ENCODE measurements around the gene BCL7A. TPM values are rescaled to one million over a fixed set of nuclear protein-coding genes. Genes with fewer than 3 reads are reported as not detected.
A peak's percentile ranks its signal among the peaks of the same experiment; 100 is the strongest.

Gene BCL7A
- polyA plus RNA-seq, 3 donors = 0.34 to 0.79 (median 0.56) TPM

DNA sequence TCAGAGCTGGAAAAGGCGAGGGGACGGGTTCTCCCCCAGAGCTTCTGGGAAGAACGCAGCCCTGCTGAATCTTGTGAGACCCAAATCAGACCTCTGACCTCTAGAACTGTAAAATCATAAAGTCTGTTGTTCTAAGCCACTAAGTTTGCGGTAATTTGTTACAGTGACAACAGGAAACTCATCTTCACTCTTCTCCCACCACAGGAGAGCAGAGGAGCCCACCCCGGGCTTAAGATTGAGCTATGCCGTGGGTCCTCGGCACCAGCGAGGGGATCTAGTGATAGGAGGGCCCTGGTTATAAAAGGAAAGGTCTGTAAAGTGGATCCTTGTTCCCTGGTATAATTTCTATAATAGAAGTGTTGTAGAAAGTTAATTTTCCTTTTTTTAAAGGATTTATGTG, 64.4 kb downstream of the BCL7A start:
- Mint-ChIP-seq H3K27me3 (ENCODE audit: low read depth in 3 of 3) (peaks cover 0 to 1% (median 1%) of the 10 kb centered on the region in 3 donors), H3K4me3 (no peak overlapping the region), H3K27ac (peak overlapping the region in 1 of 7 donors; percentile 32), H3K36me3 (peaks cover 40 to 64% of the 10 kb centered on the region in 2 donors), H3K4me1 (peaks cover 65% of the 10 kb centered on the region), H3K9me3 (peaks cover 0 to 2% (median 0%) of the 10 kb centered on the region in 7 donors)
- H4K20me1 ChIP-seq (ENCODE audit: insufficient read depth, low read length) = peaks cover 100% of the 10 kb centered on the region
- no peak overlapping the region for H3K27ac ChIP-seq (ENCODE audit: low read depth in 1 of 2, low read length in 2 of 2)
- no peak overlapping the region for H3K4me3 ChIP-seq (replicated peaks in 1 of 3; ENCODE audit: low read depth in 2 of 3, low read length in 3 of 3)
- DNase-seq = no peak
- H3K36me3 ChIP-seq (replicated peaks in 1 of 2; ENCODE audit: control insufficient read depth in 1 of 2, insufficient read depth in 2 of 2, low read length in 2 of 2) = peaks cover 22 to 69% of the 10 kb centered on the region in 2 donors
- no peak for TF ChIP-seq CTCF (IDR thresholded peaks at IDR 0.05)
- peaks cover 100% of the 10 kb centered on the region for H3K79me2 ChIP-seq (ENCODE audit: insufficient read depth, low read length)
- no peaks in the 10 kb centered on the region for H3K27me3 ChIP-seq (ENCODE audit: control insufficient read depth in 2 of 2, insufficient read depth in 2 of 2, low read length in 2 of 2)
- intact Hi-C loops (cut with micrococcal nuclease) = loop anchor here in 1 of 2 donors (10.0 kb wide), 1 partner anchor 291 kb away; the partner anchor contains the start of gene RHOF
- no peak overlapping the region for H3K9ac ChIP-seq (ENCODE audit: insufficient read depth, low read length, poor library complexity, severe bottlenecking)
- no CpG with 5 or more reads among the region's 8 CpGs for WGBS (ENCODE audit: insufficient coverage)
- H3K4me2 ChIP-seq (replicated peaks; ENCODE audit: extremely low read depth, low read length, poor library complexity, severe bottlenecking) = no peak overlapping the region
- no peak overlapping the region for H2AFZ ChIP-seq (ENCODE audit: insufficient read depth, low read depth, low read length, poor library complexity, severe bottlenecking)
- peaks cover 54 to 57% of the 10 kb centered on the region in 2 donors for H3K4me1 ChIP-seq (ENCODE audit: control insufficient read depth in 1 of 2, insufficient read depth in 2 of 2, low read length in 2 of 2)
- H3K9me3 ChIP-seq (replicated peaks in 1 of 2; ENCODE audit: control insufficient read depth in 1 of 2, insufficient read depth in 1 of 2, low read length in 2 of 2) = no peaks in the 10 kb centered on the region

DNA sequence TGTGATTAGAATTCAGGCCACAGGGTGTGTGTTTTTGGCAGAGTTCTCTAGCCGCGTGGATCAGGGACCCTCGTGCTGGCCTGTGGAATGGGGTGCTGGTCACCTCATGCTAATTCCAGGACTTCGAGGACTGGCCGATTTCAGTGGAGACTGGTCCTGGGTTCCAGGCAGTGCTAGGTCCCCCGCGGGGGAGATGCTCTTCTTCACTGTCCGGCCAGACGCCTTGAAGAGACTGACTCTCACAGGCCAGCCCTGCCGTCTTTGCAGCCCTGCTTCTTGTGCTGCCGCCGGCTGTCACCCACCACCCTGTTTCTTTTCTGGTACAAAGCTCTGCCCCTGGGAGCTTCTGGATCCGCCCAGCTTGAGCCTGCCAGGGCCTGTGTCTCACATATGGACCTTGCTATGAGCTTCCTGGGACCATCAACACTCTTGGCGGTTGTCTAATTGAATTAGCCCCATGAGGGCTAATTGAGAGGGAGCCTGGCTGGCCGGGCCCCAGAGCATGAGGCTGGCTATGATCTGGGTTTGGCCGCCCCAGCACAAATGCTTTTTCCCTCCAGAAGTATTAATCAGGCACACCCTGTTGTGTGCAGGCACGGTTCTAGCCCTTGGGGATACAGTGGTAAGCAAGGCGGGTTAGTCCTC, 65.1 kb downstream of the BCL7A start:
- no peak overlapping the region for H3K4me3 ChIP-seq (replicated peaks in 1 of 3; ENCODE audit: low read depth in 2 of 3, low read length in 3 of 3)
- no peaks in the 10 kb centered on the region for H3K27me3 ChIP-seq (ENCODE audit: control insufficient read depth in 2 of 2, insufficient read depth in 2 of 2, low read length in 2 of 2)
- peaks cover 54 to 57% of the 10 kb centered on the region in 2 donors for H3K4me1 ChIP-seq (ENCODE audit: control insufficient read depth in 1 of 2, insufficient read depth in 2 of 2, low read length in 2 of 2)
- peaks cover 22 to 69% of the 10 kb centered on the region in 2 donors for H3K36me3 ChIP-seq (replicated peaks in 1 of 2; ENCODE audit: control insufficient read depth in 1 of 2, insufficient read depth in 2 of 2, low read length in 2 of 2)
- DNase-seq = no peak
- peaks cover 0 to 1% (median 1%) of the 10 kb centered on the region in 3 donors for H3K27me3 Mint-ChIP-seq (ENCODE audit: low read depth in 3 of 3)
- H3K27ac Mint-ChIP-seq = peak overlapping the region in 4 of 7 donors; percentile 20 to 66 (median 33)
- H3K4me2 ChIP-seq (replicated peaks; ENCODE audit: extremely low read depth, low read length, poor library complexity, severe bottlenecking) = no peak overlapping the region
- 96% methylated on average over 17 of the region's 18 CpGs for WGBS (ENCODE audit: insufficient coverage)
- H4K20me1 ChIP-seq (ENCODE audit: insufficient read depth, low read length) = peaks cover 100% of the 10 kb centered on the region
- peaks cover 0 to 2% (median 0%) of the 10 kb centered on the region in 7 donors for H3K9me3 Mint-ChIP-seq
- peaks cover 40 to 64% of the 10 kb centered on the region in 2 donors for H3K36me3 Mint-ChIP-seq
- peaks cover 59% of the 10 kb centered on the region for H3K4me1 Mint-ChIP-seq
- H3K79me2 ChIP-seq (ENCODE audit: insufficient read depth, low read length) = peaks cover 100% of the 10 kb centered on the region
- intact Hi-C loops (cut with micrococcal nuclease) = loop anchor here in 1 of 2 donors (10.0 kb wide), 1 partner anchor 292 kb away; the partner anchor contains the start of gene RHOF
- H2AFZ ChIP-seq (ENCODE audit: insufficient read depth, low read depth, low read length, poor library complexity, severe bottlenecking) = no peak overlapping the region
- no peak overlapping the region for H3K4me3 Mint-ChIP-seq
- no peaks in the 10 kb centered on the region for H3K9me3 ChIP-seq (replicated peaks in 1 of 2; ENCODE audit: control insufficient read depth in 1 of 2, insufficient read depth in 1 of 2, low read length in 2 of 2)
- no peak overlapping the region for H3K9ac ChIP-seq (ENCODE audit: insufficient read depth, low read length, poor library complexity, severe bottlenecking)
- TF ChIP-seq CTCF (IDR thresholded peaks at IDR 0.05) = no peak
- no peak overlapping the region for H3K27ac ChIP-seq (ENCODE audit: low read depth in 1 of 2, low read length in 2 of 2)

Data from CD14-positive monocyte (primary cell).